Muscle layer of colon (tissue), 2 donors: Measurements from ENCODE around the gene NEK2.
A peak's percentile ranks its signal among the peaks of the same experiment; 100 is the strongest.
"Not testable (repeated sequence)": the region's sequence is repeated elsewhere in the genome, so short reads cannot be mapped to it uniquely, and the experiment has no call there.

Experiments used
- H3K27ac ChIP-seq: one replicate; pipeline ENCODE4 v1.7.0; 2013; ENCODE audit warnings: low read depth, mild to moderate bottlenecking, low read length, moderate library complexity
- H3K27me3 ChIP-seq, 2 donors: one replicate each; pipeline ENCODE4 v1.7.0; 2013; ENCODE audit warnings: low read length in 2 of 2, mild to moderate bottlenecking in 2 of 2; ENCODE audit not compliant: insufficient read depth in 2 of 2, control insufficient read depth in 1 of 2
- H3K36me3 ChIP-seq: one replicate; pipeline ENCODE4 v1.7.0; 2013; ENCODE audit warnings: mild to moderate bottlenecking, low read length; ENCODE audit not compliant: insufficient read depth
- H3K4me1 ChIP-seq: one replicate; pipeline ENCODE4 v1.7.0; 2013; ENCODE audit warnings: mild to moderate bottlenecking, low read length; ENCODE audit not compliant: insufficient read depth
- H3K4me3 ChIP-seq, 2 donors: one replicate each; pipeline ENCODE4 v1.7.0; 2013; ENCODE audit warnings: low read length in 2 of 2, low read depth in 1 of 2, mild to moderate bottlenecking in 1 of 2, moderate library complexity in 1 of 2
- H3K9ac ChIP-seq: one replicate; pipeline ENCODE4 v1.7.0; 2013; ENCODE audit warnings: low read length
- H3K9me3 ChIP-seq: one replicate; pipeline ENCODE4 v1.7.0; 2013; ENCODE audit warnings: mild to moderate bottlenecking, low read length
- donor health status: abdominal sarcoma.
- donor health status: Adenocarcinoma of cecum.

Gene NEK2

GRCh38 chr1:211636575-211637029, 38.8 kb downstream of the NEK2 start:
- not testable (repeated sequence) for H3K27ac ChIP-seq, H3K27me3 ChIP-seq, H3K4me3 ChIP-seq, H3K9ac ChIP-seq, H3K36me3 ChIP-seq, H3K9me3 ChIP-seq
- H3K4me1 ChIP-seq: peaks cover 18% of the 10 kb centered on the region

GRCh38 chr1:211635597-211636205, 39.7 kb downstream of the NEK2 start:
- no peak overlapping the region for H3K9ac ChIP-seq
- H3K27me3 ChIP-seq: no peaks in the 10 kb centered on the region
- no peaks in the 10 kb centered on the region for H3K9me3 ChIP-seq
- H3K36me3 ChIP-seq: no peaks in the 10 kb centered on the region
- no peak overlapping the region for H3K4me3 ChIP-seq
- no peak overlapping the region for H3K27ac ChIP-seq
- peaks cover 18% of the 10 kb centered on the region for H3K4me1 ChIP-seq

GRCh38 chr1:211634931-211635330, 40.5 kb downstream of the NEK2 start:
- no peaks in the 10 kb centered on the region for H3K27me3 ChIP-seq
- H3K4me1 ChIP-seq: peaks cover 18% of the 10 kb centered on the region
- no peak overlapping the region for H3K9ac ChIP-seq
- H3K36me3 ChIP-seq: no peaks in the 10 kb centered on the region
- H3K4me3 ChIP-seq: no peak overlapping the region
- no peaks in the 10 kb centered on the region for H3K9me3 ChIP-seq
- no peak overlapping the region for H3K27ac ChIP-seq

- Histone ChIP-seq H3K9ac (no peak overlapping the region), H3K9me3 (no peaks in the 10 kb centered on the region), H3K4me1 (peaks cover 18% of the 10 kb centered on the region), H3K36me3 (no peaks in the 10 kb centered on the region), H3K27ac (no peak overlapping the region), H3K27me3 (no peaks in the 10 kb centered on the region), H3K4me3 (no peak overlapping the region)
These were observed 41.0 kb downstream of the NEK2 start for GRCh38 chr1:211634461-211634860.

GRCh38 chr1:211633524-211633846, 41.9 kb downstream of the NEK2 start:
- H3K27me3 ChIP-seq: no peaks in the 10 kb centered on the region
- peaks cover 18% of the 10 kb centered on the region for H3K4me1 ChIP-seq
- no peak overlapping the region for H3K9ac ChIP-seq
- no peaks in the 10 kb centered on the region for H3K36me3 ChIP-seq
- H3K4me3 ChIP-seq: no peak overlapping the region
- no peak overlapping the region for H3K27ac ChIP-seq
- H3K9me3 ChIP-seq: no peaks in the 10 kb centered on the region

- Histone ChIP-seq H3K4me1 (peaks cover 18% of the 10 kb centered on the region), H3K4me3 (no peak overlapping the region), H3K27ac (peak overlapping the region; percentile 62), H3K27me3 (no peaks in the 10 kb centered on the region), H3K36me3 (no peaks in the 10 kb centered on the region), H3K9me3 (no peaks in the 10 kb centered on the region), H3K9ac (no peak overlapping the region)
These were observed 42.5 kb downstream of the NEK2 start for GRCh38 chr1:211632808-211633523.

- Histone ChIP-seq H3K36me3 (no peaks in the 10 kb centered on the region), H3K4me1 (peaks cover 18% of the 10 kb centered on the region), H3K9ac (no peak overlapping the region), H3K27ac (no peak overlapping the region), H3K4me3 (no peak overlapping the region), H3K9me3 (no peaks in the 10 kb centered on the region), H3K27me3 (no peaks in the 10 kb centered on the region)
These were observed 43.2 kb downstream of the NEK2 start for GRCh38 chr1:211632117-211632807.

- Histone ChIP-seq H3K27ac (no peak overlapping the region), H3K4me3 (no peak overlapping the region), H3K4me1 (peaks cover 18% of the 10 kb centered on the region), H3K27me3 (no peaks in the 10 kb centered on the region), H3K9ac (no peak overlapping the region), H3K9me3 (no peaks in the 10 kb centered on the region), H3K36me3 (no peaks in the 10 kb centered on the region)
These were observed 44.3 kb downstream of the NEK2 start for GRCh38 chr1:211631168-211631567.

GRCh38 chr1:211630236-211631081, 45.0 kb downstream of the NEK2 start:
- H3K36me3 ChIP-seq: no peaks in the 10 kb centered on the region
- H3K9ac ChIP-seq: no peak overlapping the region
- no peaks in the 10 kb centered on the region for H3K9me3 ChIP-seq
- no peak overlapping the region for H3K27ac ChIP-seq
- H3K4me3 ChIP-seq: no peak overlapping the region
- H3K27me3 ChIP-seq: no peaks in the 10 kb centered on the region
- H3K4me1 ChIP-seq: peaks cover 18% of the 10 kb centered on the region

- Histone ChIP-seq H3K9me3 (no peaks in the 10 kb centered on the region), H3K36me3 (no peaks in the 10 kb centered on the region), H3K27ac (no peak overlapping the region), H3K27me3 (no peaks in the 10 kb centered on the region), H3K4me3 (no peak overlapping the region), H3K4me1 (peaks cover 14% of the 10 kb centered on the region), H3K9ac (no peak overlapping the region)
These were observed 47.0 kb downstream of the NEK2 start for GRCh38 chr1:211628417-211628816.

GRCh38 chr1:211627259-211627658, 48.2 kb downstream of the NEK2 start:
- Histone ChIP-seq H3K27me3 (no peaks in the 10 kb centered on the region), H3K4me1 (peaks cover 2% of the 10 kb centered on the region), H3K36me3 (no peaks in the 10 kb centered on the region), H3K9ac (no peak overlapping the region), H3K9me3 (no peaks in the 10 kb centered on the region), H3K4me3 (no peak overlapping the region), H3K27ac (no peak overlapping the region)
